ENCODE results near the gene NAA80. TPM values are rescaled to one million over a fixed set of nuclear protein-coding genes. Genes with fewer than 3 reads are reported as not detected.

The NAA80 gene
- polyA plus RNA-seq, 3 donors: 2.3 to 21.3 (median 4.6) TPM

DNA sequence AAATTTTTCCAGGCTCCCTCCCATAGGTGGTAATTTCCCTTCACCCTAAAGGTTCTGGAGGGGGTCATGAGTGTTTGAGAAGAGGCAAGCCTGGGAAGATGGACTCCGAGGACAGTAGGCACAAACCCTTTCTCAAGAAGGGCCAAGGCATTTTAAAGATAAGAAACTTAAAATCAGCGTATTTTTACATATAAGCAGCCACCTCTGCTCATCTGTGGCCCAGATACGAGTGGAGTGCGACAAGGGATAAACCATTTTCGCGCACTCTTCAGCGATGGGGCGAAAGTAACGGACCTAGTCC is 40.9 kb upstream of the NAA80 start:
- Mint-ChIP-seq H3K4me3 (peak overlapping the region; percentile 79 to 96), H3K36me3 (peaks cover 15 to 23% of the 10 kb centered on the region in 2 donors)
- H3K27ac ChIP-seq (ENCODE audit: low read depth in 1 of 2, low read length in 2 of 2): peak overlapping the region; percentile 91 to 98

DNA sequence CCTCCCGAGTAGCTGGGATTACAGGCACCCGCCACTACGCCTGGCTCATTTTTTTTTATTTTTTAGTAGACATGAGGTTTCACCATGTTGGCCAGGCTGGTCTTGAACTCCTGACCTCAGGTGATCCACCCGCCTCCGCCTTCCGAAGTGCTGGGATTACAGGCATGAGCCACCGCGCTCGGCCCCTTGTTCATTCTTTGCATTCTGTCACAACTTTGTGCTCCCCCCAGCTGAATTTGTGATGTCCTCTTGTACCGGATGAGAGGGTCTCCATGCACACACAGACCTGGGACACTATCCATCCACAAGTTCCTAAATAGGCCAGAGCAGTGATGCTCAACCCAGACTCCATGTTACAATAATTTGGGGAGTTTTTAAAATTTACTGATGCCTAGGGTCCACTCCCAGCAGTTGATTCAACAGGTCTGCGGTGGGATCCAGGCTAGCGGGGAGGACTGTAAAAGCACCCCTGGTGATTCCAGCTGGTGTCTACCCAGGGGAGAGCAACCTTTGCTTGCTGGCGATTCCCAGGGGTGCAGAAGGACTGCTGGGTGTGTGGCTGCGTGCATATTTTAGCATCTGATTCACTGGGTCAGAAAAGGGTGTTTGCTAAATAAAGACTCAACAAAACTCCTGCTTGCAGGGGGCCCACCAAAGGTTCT is 40.4 kb upstream of the NAA80 start:
- Histone ChIP-seq H3K9ac (ENCODE audit: insufficient read depth, low read length, poor library complexity, severe bottlenecking) (peak overlapping the region; percentile 94), H3K27me3 (ENCODE audit: control insufficient read depth in 2 of 2, insufficient read depth in 2 of 2, low read length in 2 of 2) (no peaks in the 10 kb centered on the region), H3K27ac (ENCODE audit: low read depth in 1 of 2, low read length in 2 of 2) (peak overlapping the region; percentile 91 to 98), H2AFZ (ENCODE audit: insufficient read depth, low read depth, low read length, poor library complexity, severe bottlenecking) (peak overlapping the region; percentile 77), H3K79me2 (ENCODE audit: insufficient read depth, low read length) (peaks cover 75% of the 10 kb centered on the region), H3K4me3 (replicated peaks in 1 of 3; ENCODE audit: low read depth in 2 of 3, low read length in 3 of 3) (peak overlapping the region; percentile 50 to 94 (median 83)), H4K20me1 (ENCODE audit: insufficient read depth, low read length) (peaks cover 26% of the 10 kb centered on the region), H3K36me3 (replicated peaks in 1 of 2; ENCODE audit: control insufficient read depth in 1 of 2, insufficient read depth in 2 of 2, low read length in 2 of 2) (peaks cover 9 to 17% of the 10 kb centered on the region in 2 donors), H3K4me2 (replicated peaks; ENCODE audit: extremely low read depth, low read length, poor library complexity, severe bottlenecking) (peak overlapping the region; percentile 95), H3K9me3 (replicated peaks in 1 of 2; ENCODE audit: control insufficient read depth in 1 of 2, insufficient read depth in 1 of 2, low read length in 2 of 2) (no peaks in the 10 kb centered on the region), H3K4me1 (ENCODE audit: control insufficient read depth in 1 of 2, insufficient read depth in 2 of 2, low read length in 2 of 2) (peaks cover 59 to 84% of the 10 kb centered on the region in 2 donors)
- TF ChIP-seq, protein P1, sequence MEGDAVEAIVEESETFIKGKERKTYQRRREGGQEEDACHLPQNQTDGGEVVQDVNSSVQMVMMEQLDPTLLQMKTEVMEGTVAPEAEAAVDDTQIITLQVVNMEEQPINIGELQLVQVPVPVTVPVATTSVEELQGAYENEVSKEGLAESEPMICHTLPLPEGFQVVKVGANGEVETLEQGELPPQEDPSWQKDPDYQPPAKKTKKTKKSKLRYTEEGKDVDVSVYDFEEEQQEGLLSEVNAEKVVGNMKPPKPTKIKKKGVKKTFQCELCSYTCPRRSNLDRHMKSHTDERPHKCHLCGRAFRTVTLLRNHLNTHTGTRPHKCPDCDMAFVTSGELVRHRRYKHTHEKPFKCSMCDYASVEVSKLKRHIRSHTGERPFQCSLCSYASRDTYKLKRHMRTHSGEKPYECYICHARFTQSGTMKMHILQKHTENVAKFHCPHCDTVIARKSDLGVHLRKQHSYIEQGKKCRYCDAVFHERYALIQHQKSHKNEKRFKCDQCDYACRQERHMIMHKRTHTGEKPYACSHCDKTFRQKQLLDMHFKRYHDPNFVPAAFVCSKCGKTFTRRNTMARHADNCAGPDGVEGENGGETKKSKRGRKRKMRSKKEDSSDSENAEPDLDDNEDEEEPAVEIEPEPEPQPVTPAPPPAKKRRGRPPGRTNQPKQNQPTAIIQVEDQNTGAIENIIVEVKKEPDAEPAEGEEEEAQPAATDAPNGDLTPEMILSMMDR (IDR thresholded peaks at IDR 0.05): no peak
- peaks cover 15 to 26% of the 10 kb centered on the region in 2 donors for H3K36me3 Mint-ChIP-seq
- intact Hi-C loops (cut with micrococcal nuclease): loop anchor here (5.0 kb wide), 1 partner anchor 42 kb away; the partner anchor contains the start of genes HYAL3 (in 2 of the 2) and NAA80 (in 2 of the 2)
- peak overlapping the region; percentile 79 to 96 for H3K4me3 Mint-ChIP-seq
- 33% methylated on average over 9 of the region's 14 CpGs for WGBS (ENCODE audit: insufficient coverage)
- peak overlapping the region; percentile 92 to 99 (median 96) for H3K27ac Mint-ChIP-seq
- H3K27me3 Mint-ChIP-seq (ENCODE audit: low read depth in 3 of 3): no peaks in the 10 kb centered on the region
- DNase-seq: no peak
- no peaks in the 10 kb centered on the region for H3K9me3 Mint-ChIP-seq
- H3K4me1 Mint-ChIP-seq: peaks cover 66% of the 10 kb centered on the region

More for the DNA sequence above, 40.9 kb upstream of the NAA80 start:
- H3K4me2 ChIP-seq (replicated peaks; ENCODE audit: extremely low read depth, low read length, poor library complexity, severe bottlenecking): peak overlapping the region; percentile 95
- TF ChIP-seq, protein P1 (IDR thresholded peaks at IDR 0.05): no peak
- no peaks in the 10 kb centered on the region for H3K9me3 ChIP-seq (replicated peaks in 1 of 2; ENCODE audit: control insufficient read depth in 1 of 2, insufficient read depth in 1 of 2, low read length in 2 of 2)
- DNase-seq: no peak
- Mint-ChIP-seq H3K4me1 (peaks cover 67% of the 10 kb centered on the region), H3K27ac (peak overlapping the region; percentile 92 to 99 (median 96)), H3K9me3 (no peaks in the 10 kb centered on the region), H3K27me3 (ENCODE audit: low read depth in 3 of 3) (no peaks in the 10 kb centered on the region)
- intact Hi-C loops (cut with micrococcal nuclease): no loop called here
- peaks cover 71% of the 10 kb centered on the region for H3K79me2 ChIP-seq (ENCODE audit: insufficient read depth, low read length)
- peak overlapping the region; percentile 50 to 94 (median 83) for H3K4me3 ChIP-seq (replicated peaks in 1 of 3; ENCODE audit: low read depth in 2 of 3, low read length in 3 of 3)
- peak overlapping the region; percentile 94 for H3K9ac ChIP-seq (ENCODE audit: insufficient read depth, low read length, poor library complexity, severe bottlenecking)
- H3K27me3 ChIP-seq (ENCODE audit: control insufficient read depth in 2 of 2, insufficient read depth in 2 of 2, low read length in 2 of 2): no peaks in the 10 kb centered on the region
- peak overlapping the region; percentile 77 for H2AFZ ChIP-seq (ENCODE audit: insufficient read depth, low read depth, low read length, poor library complexity, severe bottlenecking)
- WGBS (ENCODE audit: insufficient coverage): 2% methylated on average over 9 of the region's 9 CpGs
- H4K20me1 ChIP-seq (ENCODE audit: insufficient read depth, low read length): peaks cover 25% of the 10 kb centered on the region
- peaks cover 8 to 13% of the 10 kb centered on the region in 2 donors for H3K36me3 ChIP-seq (replicated peaks in 1 of 2; ENCODE audit: control insufficient read depth in 1 of 2, insufficient read depth in 2 of 2, low read length in 2 of 2)
- H3K4me1 ChIP-seq (ENCODE audit: control insufficient read depth in 1 of 2, insufficient read depth in 2 of 2, low read length in 2 of 2): peaks cover 59 to 89% of the 10 kb centered on the region in 2 donors
